Fibroblast of lung (primary cell): Measurements from ENCODE around the gene ITGB1BP2. TPM values are rescaled to one million over a fixed set of nuclear protein-coding genes. Genes with fewer than 3 reads are reported as not detected.
A peak's percentile ranks its signal among the peaks of the same experiment; 100 is the strongest.
"Not testable (repeated sequence)": the region's sequence is repeated elsewhere in the genome, so short reads cannot be mapped to it uniquely, and the experiment has no call there.

Source experiments
- DNase-seq, 2 donors: peaks; one replicate each; pipeline versions ENCODE4 v3.0.0 to v3.0.0-alpha.2; 2010; ENCODE audit warnings: low read depth in 2 of 2
- H2AFZ ChIP-seq: 2 replicates; pipeline ENCODE4 v1.5.1; 2012; ENCODE audit warnings: low read length, control low read depth, inconsistent platforms
- H3K27ac ChIP-seq: 2 replicates; pipeline ENCODE4 v1.5.1; 2011; ENCODE audit warnings: low read length, control low read depth; ENCODE audit not compliant: insufficient read depth
- H3K27me3 ChIP-seq: 2 replicates; pipeline ENCODE4 v1.5.1; 2011; ENCODE audit warnings: mild to moderate bottlenecking, low read length; ENCODE audit not compliant: control insufficient read depth, insufficient read depth
- H3K36me3 ChIP-seq: 2 replicates; pipeline ENCODE4 v1.5.1; 2011; ENCODE audit warnings: low read length; ENCODE audit not compliant: control insufficient read depth, insufficient read depth
- H3K4me1 ChIP-seq: 2 replicates; pipeline ENCODE4 v1.5.1; 2011; ENCODE audit warnings: low read length; ENCODE audit not compliant: control insufficient read depth, insufficient read depth; ENCODE audit errors: extremely low read depth
- H3K4me2 ChIP-seq: 2 replicates; pipeline ENCODE4 v1.5.1; 2011; ENCODE audit warnings: low read length, control low read depth; ENCODE audit not compliant: insufficient read depth; ENCODE audit errors: extremely low read depth
- H3K4me3 ChIP-seq, 4 experiments: fragments of 200-600 bp in 1 of 4; sonication (generic) in 1 of 4; replicated peaks in 1 of 4; 2 replicates each; pipeline ENCODE4 v1.5.1; 2011 to 2016; ENCODE audit warnings: low read length in 4 of 4, low read depth in 3 of 4, mild to moderate bottlenecking in 3 of 4, control low read depth in 2 of 4, inconsistent platforms in 1 of 4, mixed read lengths in 1 of 4; ENCODE audit not compliant: insufficient read depth in 1 of 4; ENCODE audit errors: control extremely low read depth in 1 of 4
- H3K79me2 ChIP-seq: 2 replicates; pipeline ENCODE4 v1.5.1; 2012; ENCODE audit warnings: mild to moderate bottlenecking, low read length, inconsistent platforms; ENCODE audit not compliant: control insufficient read depth, insufficient read depth
- H3K9ac ChIP-seq: 2 replicates; pipeline ENCODE4 v1.5.1; 2011; ENCODE audit warnings: mild to moderate bottlenecking, low read length, control low read depth; ENCODE audit not compliant: insufficient read depth
- H3K9me3 ChIP-seq: 2 replicates; pipeline ENCODE4 v1.5.1; 2012; ENCODE audit warnings: low read depth, low read length; ENCODE audit not compliant: control insufficient read depth, insufficient read depth
- H4K20me1 ChIP-seq: 2 replicates; pipeline ENCODE4 v1.5.1; 2011; ENCODE audit warnings: low read length; ENCODE audit not compliant: control insufficient read depth, insufficient read depth; ENCODE audit errors: extremely low read depth
- CTCF ChIP-seq, 2 donors: IDR thresholded peaks in 1 of 2; conservative IDR thresholded peaks in 1 of 2; 1 replicate in 1 of 2; 2 replicates in 1 of 2; pipeline ENCODE4 v1.5.1; 2011 to 2012; ENCODE audit warnings: low read length in 2 of 2, control low read depth in 1 of 2, inconsistent platforms in 1 of 2, low read depth in 1 of 2, mild to moderate bottlenecking in 1 of 2
- EZH2 ChIP-seq: IDR thresholded peaks from 2 replicates; pipeline ENCODE4 v1.5.1; 2012; ENCODE audit warnings: low read length, control low read depth, mild to moderate bottlenecking; ENCODE audit errors: missing control alignments
- polyA plus RNA-seq, 2 donors: library from polyadenylated mRNA; depleted of rRNA in 1 of 2; stranded (reverse) in 1 of 2; unstranded in 1 of 2; fragments of >200 nt; gene quantifications; 2 replicates each; pipeline ENCODE4 v1.2.1, GENCODE V29; 2011 to 2012; ENCODE audit warnings: missing spikeins in 1 of 2
- total RNA-seq: library from RNA; depleted of rRNA; stranded (reverse); fragments of >200 nt; gene quantifications from 2 replicates; pipeline ENCODE4 v1.2.1, GENCODE V29; 2014

Gene ITGB1BP2
- total and polyA plus RNA-seq, 2 donors (not counting 1 experiment from before 2014, with no cell fraction given): 0.66 to 1.8 TPM

- H3K27ac ChIP-seq: no peak overlapping the region
- DNase-seq: peak; percentile 33 to 70
- TF ChIP-seq EZH2 (no peak), CTCF (conservative IDR thresholded peaks at IDR 0.05 in 1 of 2, IDR thresholded peaks at IDR 0.05 in 1 of 2; ENCODE audit: low read depth in 1 of 2, low read length in 2 of 2) (no peak)
- no peak overlapping the region for H3K4me3 ChIP-seq
- H3K9ac ChIP-seq: no peak overlapping the region
- H4K20me1 ChIP-seq: no peaks in the 10 kb centered on the region
- peaks cover 5% of the 10 kb centered on the region for H3K36me3 ChIP-seq
- H3K4me1 ChIP-seq: peaks cover 3% of the 10 kb centered on the region
- no peaks in the 10 kb centered on the region for H3K9me3 ChIP-seq
- H3K4me2 ChIP-seq: no peak overlapping the region
- H3K27me3 ChIP-seq: no peaks in the 10 kb centered on the region
- H3K79me2 ChIP-seq: peaks cover 16% of the 10 kb centered on the region
- H2AFZ ChIP-seq: no peak overlapping the region
These were observed 8.7 kb upstream of the ITGB1BP2 start for GRCh38 chrX:71292669-71293365.

GRCh38 chrX:71296806-71297205 is 4.7 kb upstream of the ITGB1BP2 start:
- no peak for DNase-seq
- Histone ChIP-seq H2AFZ (no peak overlapping the region), H3K4me2 (no peak overlapping the region), H3K27me3 (no peaks in the 10 kb centered on the region), H3K4me1 (peaks cover 3% of the 10 kb centered on the region), H4K20me1 (no peaks in the 10 kb centered on the region), H3K79me2 (peaks cover 2% of the 10 kb centered on the region), H3K36me3 (peaks cover 5% of the 10 kb centered on the region), H3K9me3 (no peaks in the 10 kb centered on the region), H3K27ac (no peak overlapping the region), H3K9ac (no peak overlapping the region), H3K4me3 (no peak overlapping the region)
- TF ChIP-seq EZH2 (no peak), CTCF (conservative IDR thresholded peaks at IDR 0.05 in 1 of 2, IDR thresholded peaks at IDR 0.05 in 1 of 2; ENCODE audit: low read depth in 1 of 2, low read length in 2 of 2) (no peak)

GRCh38 chrX:71298119-71298518 is 3.4 kb upstream of the ITGB1BP2 start:
- Histone ChIP-seq H3K27ac (no peak overlapping the region), H3K9ac (no peak overlapping the region), H3K4me3 (no peak overlapping the region), H2AFZ (no peak overlapping the region), H3K27me3 (no peaks in the 10 kb centered on the region), H3K4me2 (no peak overlapping the region), H3K9me3 (no peaks in the 10 kb centered on the region), H3K79me2 (peaks cover 2% of the 10 kb centered on the region), H3K4me1 (no peaks in the 10 kb centered on the region), H4K20me1 (no peaks in the 10 kb centered on the region), H3K36me3 (peaks cover 5% of the 10 kb centered on the region)
- TF ChIP-seq EZH2: no peak
- TF ChIP-seq CTCF (conservative IDR thresholded peaks at IDR 0.05 in 1 of 2, IDR thresholded peaks at IDR 0.05 in 1 of 2; ENCODE audit: low read depth in 1 of 2, low read length in 2 of 2): no peak
- DNase-seq: peak in 1 of 2 donors; percentile 19

GRCh38 chrX:71300064-71300463 is 1.5 kb upstream of the ITGB1BP2 start:
- H3K4me1 ChIP-seq, H4K20me1 ChIP-seq, H3K4me3 ChIP-seq, H3K27ac ChIP-seq, H2AFZ ChIP-seq, H3K36me3 ChIP-seq, H3K9ac ChIP-seq, H3K9me3 ChIP-seq, DNase-seq, H3K4me2 ChIP-seq, H3K27me3 ChIP-seq, H3K79me2 ChIP-seq: not testable (repeated sequence)

- not testable (repeated sequence) for H4K20me1 ChIP-seq, H3K9ac ChIP-seq, H3K79me2 ChIP-seq, H2AFZ ChIP-seq, H3K36me3 ChIP-seq, H3K27me3 ChIP-seq, H3K4me3 ChIP-seq, H3K27ac ChIP-seq, H3K4me1 ChIP-seq, H3K4me2 ChIP-seq, DNase-seq, H3K9me3 ChIP-seq
These were observed 1.1 kb upstream of the ITGB1BP2 start for GRCh38 chrX:71300495-71300894.
